GM12878 (cell line): ENCODE results near the gene PROB1. TPM values are rescaled to one million over a fixed set of nuclear protein-coding genes. Genes with fewer than 3 reads are reported as not detected.

Experiments
- ATAC-seq: fragments of 200-7000 bp; cut with Tn5 transposase; 3 replicates; pipeline ENCODE4 v1.9.1; 2020; ENCODE audit warnings: mild to moderate bottlenecking, moderate library complexity
- BruUV-seq: library from RNA; stranded (reverse); fragments of 400-500 nt; replicated peaks from 2 replicates; lab custom pipeline; 2021; lab: Mats Ljungman, UMichigan
- CTCF ChIA-PET: fragments of 300-600 bp; sonication (Branson Sonifier 250); formaldehyde crosslinking; extraction: SDS; loops from one replicate; lab custom pipeline; 2021; ENCODE audit warnings: inconsistent platforms; lab: Yijun Ruan, JAX
- POLR2A ChIA-PET: fragments of 350-600 bp; formaldehyde crosslinking; extraction: SDS; loops from one replicate; lab custom pipeline; 2021; ENCODE audit warnings: inconsistent platforms; lab: Charles Lee
- RAD21 ChIA-PET: fragments of 300-600 bp; sonication (Branson Sonifier 250); formaldehyde crosslinking; loops from one replicate; lab custom pipeline; 2023; ENCODE audit warnings: antibody characterized with exemption; ENCODE audit not compliant: unreplicated experiment; lab: Charles Lee
- SMC1A ChIA-PET: fragments of 300-600 bp; sonication (Branson Sonifier 250); formaldehyde crosslinking; loops from one replicate; lab custom pipeline; 2023; ENCODE audit not compliant: unreplicated experiment, uncharacterized antibody; lab: Charles Lee
- DNase-seq: peaks from one replicate; pipeline ENCODE4 v3.0.0-alpha.2; 2011; ENCODE audit warnings: low read depth, low spot score
- FAIRE-seq: peaks from 3 replicates; lab custom pipeline; 2011; peaks lifted over from hg19 to GRCh38; lab: Jason Lieb, UNC
- H2AFZ ChIP-seq: 2 replicates; pipeline ENCODE4 v1.6.0; 2011; ENCODE audit warnings: low read depth, low read length, control low read depth; ENCODE audit not compliant: control insufficient read depth
- H3K27ac ChIP-seq: 2 replicates; pipeline ENCODE4 v1.5.1; 2011; ENCODE audit warnings: control low read depth; ENCODE audit not compliant: control insufficient read depth, insufficient read depth
- H3K27me3 ChIP-seq, 2 experiments: replicated peaks in 1 of 2; 2 replicates each; pipeline versions ENCODE4 v1.6.0 to v1.6.1; 2011; ENCODE audit warnings: low read length in 1 of 2; ENCODE audit not compliant: control insufficient read depth in 2 of 2, insufficient read depth in 2 of 2
- H3K36me3 ChIP-seq, 2 experiments: 2 replicates each; pipeline ENCODE4 v1.5.1; 2011; ENCODE audit warnings: low read length in 1 of 2; ENCODE audit not compliant: control insufficient read depth in 2 of 2, insufficient read depth in 2 of 2
- H3K4me1 ChIP-seq: 2 replicates; pipeline ENCODE4 v1.6.1; 2011; ENCODE audit warnings: mild to moderate bottlenecking, low read length, moderate library complexity, mixed read lengths; ENCODE audit not compliant: control insufficient read depth, insufficient read depth
- H3K4me2 ChIP-seq: 2 replicates; pipeline ENCODE4 v1.6.0; 2011; ENCODE audit warnings: control low read depth; ENCODE audit not compliant: control insufficient read depth, insufficient read depth
- H3K4me3 ChIP-seq: fragments of 200-600 bp; sonication (generic); 2 replicates; pipeline ENCODE4 v1.5.1; 2016
- H3K79me2 ChIP-seq: 2 replicates; pipeline ENCODE4 v1.6.0; 2011; ENCODE audit warnings: low read length; ENCODE audit not compliant: control insufficient read depth, insufficient read depth
- H3K9ac ChIP-seq: 2 replicates; pipeline ENCODE4 v1.8.0; 2011; ENCODE audit warnings: low read length, control low read depth, mixed read lengths; ENCODE audit not compliant: control insufficient read depth, insufficient read depth
- H3K9me3 ChIP-seq: replicated peaks from 3 replicates; pipeline ENCODE4 v1.5.1; 2011; ENCODE audit warnings: mild to moderate bottlenecking, low read length; ENCODE audit not compliant: control insufficient read depth, insufficient read depth
- H4K20me1 ChIP-seq: 2 replicates; pipeline ENCODE4 v1.6.0; 2011; ENCODE audit not compliant: control insufficient read depth, insufficient read depth
- CTCF ChIP-seq, 3 experiments: IDR thresholded peaks in 2 of 3; conservative IDR thresholded peaks in 1 of 3; 2 replicates each; pipeline ENCODE4 v1.5.1; 2011; ENCODE audit warnings: low read depth in 3 of 3, low read length in 3 of 3, mild to moderate bottlenecking in 3 of 3, control low read depth in 2 of 3, moderate library complexity in 2 of 3, inconsistent platforms in 1 of 3, mixed read lengths in 1 of 3; ENCODE audit not compliant: control insufficient read depth in 2 of 3, insufficient read depth in 1 of 3; ENCODE audit errors: extremely low read depth in 1 of 3
- IKZF1 ChIP-seq: fragments of 450-650 bp; conservative IDR thresholded peaks from 2 replicates; pipeline ENCODE4 v1.6.1; 2017; ENCODE audit warnings: antibody characterized with exemption, mild to moderate bottlenecking
- MYC ChIP-seq: IDR thresholded peaks from 2 replicates; pipeline ENCODE4 v1.6.1; 2011; ENCODE audit warnings: mild to moderate bottlenecking, low read length, moderate library complexity, inconsistent platforms; ENCODE audit not compliant: insufficient read depth, insufficient replicate concordance, insufficient read length, severe bottlenecking
- NKRF ChIP-seq: fragments of 450-650 bp; conservative IDR thresholded peaks from 2 replicates; pipeline ENCODE4 v1.6.1; 2017; ENCODE audit warnings: mild to moderate bottlenecking, moderate library complexity
- RAD21 ChIP-seq: IDR thresholded peaks from 2 replicates; pipeline ENCODE4 v1.6.1; 2011; ENCODE audit warnings: mild to moderate bottlenecking, low read depth, low read length, moderate library complexity; ENCODE audit not compliant: insufficient read depth
- WGBS: methylation state at CpG from one replicate; pipeline ENCODE4 v1.1.6; 2016; ENCODE audit warnings: low lambda C conversion rate; ENCODE audit not compliant: insufficient replicate concordance, insufficient coverage; ENCODE audit errors: missing lambda C conversion rate; 5-methylcytosine and 5-hydroxymethylcytosine counted together
- in situ Hi-C: fragments of 300-500 bp; cut with MboI; formaldehyde crosslinking; loops from 9 replicates; pipeline ENCODE4 v1.14.3; 2018; ENCODE audit warnings: mixed read lengths
- intact Hi-C: fragments of 100-400 bp; cut with micrococcal nuclease; formaldehyde crosslinking; loops from one replicate; pipeline ENCODE4 v1.14.2; 2022; ENCODE audit not compliant: unreplicated experiment
- polyA plus RNA-seq, 11 experiments: library from polyadenylated mRNA; depleted of rRNA in 4 of 11; unstranded in 6 of 11; stranded (reverse) in 5 of 11; fragments of >200 nt; fragmentation: Nextera tagmentation in 4 of 11; fragmentation: Illumina TruSeq in 1 of 11; extraction: Ambion mirVana in 4 of 11; extraction: Trizol in 1 of 11; gene quantifications; 1 replicate in 1 of 11; 2 replicates in 10 of 11; pipeline versions ENCODE4 v1.2.1 to v1.2.3, GENCODE V29; 2011 to 2016; ENCODE audit warnings: inconsistent platforms in 2 of 11, missing spikeins in 2 of 11, low read depth in 1 of 11
- total RNA-seq, 4 experiments: library from RNA; depleted of rRNA in 3 of 4; stranded (reverse); fragments of >200 nt in 3 of 4; fragmentation: Illumina TruSeq in 1 of 4; extraction: Trizol in 1 of 4; gene quantifications; 2 replicates each; pipeline versions ENCODE4 v1.2.1 to v1.2.3, GENCODE V29; 2013 to 2021

Gene PROB1
- total and polyA plus RNA-seq, 10 of the 15 experiments (the other 5 are each of a cell fraction or from before 2014, with no cell fraction given): 0.14 to 8.1 (median 2.9) TPM

- Histone ChIP-seq H3K9me3 (no peaks in the 10 kb centered on the region), H3K9ac (no peak overlapping the region), H3K36me3 (peaks cover 0 to 3% of the 10 kb centered on the region in 2 experiments; a peak in 2 of 4 replicates), H3K27ac (no peak overlapping the region), H3K79me2 (no peaks in the 10 kb centered on the region), H4K20me1 (no peaks in the 10 kb centered on the region), H3K4me3 (no peak overlapping the region), H3K4me2 (no peak overlapping the region), H2AFZ (no peak overlapping the region), H3K27me3 (no peaks in the 10 kb centered on the region), H3K4me1 (peaks cover 17% of the 10 kb centered on the region)
- ChIA-PET CTCF (interaction anchor here (0.7 to 9.5 kb wide), 16 partner anchors 8 to 236 kb away, joined by 3 to 491 read pairs (median 5); partner anchors contain the start of genes PAIP2 and PROB1), POLR2A (interaction anchor here (0.8 to 2.3 kb wide), 6 partner anchors 12 to 95 kb away, joined by 3 to 8 read pairs (median 4); partner anchors contain the start of gene SPATA24), SMC1A (interaction anchor here (0.7 to 4.4 kb wide), 10 partner anchors 9 to 167 kb away, joined by 3 to 105 read pairs (median 5); partner anchors contain the start of gene DNAJC18), RAD21 (interaction anchor here (1.0 to 9.2 kb wide), 7 partner anchors 11 to 208 kb away, joined by 3 to 241 read pairs (median 4); partner anchors contain the start of genes SPATA24 and UBE2D2)
- intact Hi-C loops (no loop called here), in situ Hi-C loops (no loop called here)
- no peak for ATAC-seq
- TF ChIP-seq RAD21: no peak
- TF ChIP-seq MYC: no peak
- no peak for TF ChIP-seq NKRF
- no peak for TF ChIP-seq CTCF (IDR thresholded peaks at IDR 0.05 in 2 of 3, conservative IDR thresholded peaks at IDR 0.05 in 1 of 3; ENCODE audit: control insufficient read depth in 2 of 3, extremely low read depth in 1 of 3, insufficient read depth in 1 of 3, low read depth in 3 of 3, low read length in 3 of 3)
- TF ChIP-seq IKZF1: no peak
- WGBS: 90% methylated on average over 1 of the region's 1 CpG
- FAIRE-seq: no peak
- no TSS peak for BruUV-seq
- DNase-seq: no peak
Measured at GRCh38 chr5:139418793-139419192, 23.9 kb upstream of the PROB1 start.
